ENCODE data around the gene C4orf50.

The C4orf50 gene

DNA sequence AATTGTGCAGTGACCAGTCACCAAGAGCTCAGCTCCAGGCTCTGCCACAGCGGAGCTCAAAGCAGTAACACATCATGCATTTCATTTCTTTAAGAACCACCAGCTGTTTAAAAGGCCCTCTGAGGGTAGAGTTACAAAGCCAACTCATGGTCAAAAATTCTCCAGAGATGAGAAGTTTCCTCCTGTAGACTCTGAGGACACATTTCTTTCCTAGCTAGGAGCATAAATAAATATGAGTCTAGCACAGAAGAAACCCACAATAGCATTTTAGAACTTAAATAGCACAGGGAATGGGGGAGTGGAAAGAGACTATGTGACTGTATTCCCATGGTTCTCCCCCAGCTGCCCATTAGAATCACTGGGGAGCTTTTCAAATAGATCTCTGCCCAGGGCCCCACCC is 118.8 kb downstream of the C4orf50 start:
- H3K4me3 ChIP-seq (ENCODE audit: low read depth, low read length) = no peak overlapping the region
- DNase-seq (ENCODE audit: low read depth) = no peak
- TF ChIP-seq, protein P1, sequence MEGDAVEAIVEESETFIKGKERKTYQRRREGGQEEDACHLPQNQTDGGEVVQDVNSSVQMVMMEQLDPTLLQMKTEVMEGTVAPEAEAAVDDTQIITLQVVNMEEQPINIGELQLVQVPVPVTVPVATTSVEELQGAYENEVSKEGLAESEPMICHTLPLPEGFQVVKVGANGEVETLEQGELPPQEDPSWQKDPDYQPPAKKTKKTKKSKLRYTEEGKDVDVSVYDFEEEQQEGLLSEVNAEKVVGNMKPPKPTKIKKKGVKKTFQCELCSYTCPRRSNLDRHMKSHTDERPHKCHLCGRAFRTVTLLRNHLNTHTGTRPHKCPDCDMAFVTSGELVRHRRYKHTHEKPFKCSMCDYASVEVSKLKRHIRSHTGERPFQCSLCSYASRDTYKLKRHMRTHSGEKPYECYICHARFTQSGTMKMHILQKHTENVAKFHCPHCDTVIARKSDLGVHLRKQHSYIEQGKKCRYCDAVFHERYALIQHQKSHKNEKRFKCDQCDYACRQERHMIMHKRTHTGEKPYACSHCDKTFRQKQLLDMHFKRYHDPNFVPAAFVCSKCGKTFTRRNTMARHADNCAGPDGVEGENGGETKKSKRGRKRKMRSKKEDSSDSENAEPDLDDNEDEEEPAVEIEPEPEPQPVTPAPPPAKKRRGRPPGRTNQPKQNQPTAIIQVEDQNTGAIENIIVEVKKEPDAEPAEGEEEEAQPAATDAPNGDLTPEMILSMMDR (IDR thresholded peaks at IDR 0.05; ENCODE audit: low read depth, low read length, missing control alignments) = no peak

GRCh38 chr4:5897674-5898073 is 120.6 kb downstream of the C4orf50 start:
- DNase-seq (ENCODE audit: low read depth) = no peak
- H3K4me3 ChIP-seq (ENCODE audit: low read depth, low read length) = no peak overlapping the region
- TF ChIP-seq, protein P1 (IDR thresholded peaks at IDR 0.05; ENCODE audit: low read depth, low read length, missing control alignments) = no peak

DNA sequence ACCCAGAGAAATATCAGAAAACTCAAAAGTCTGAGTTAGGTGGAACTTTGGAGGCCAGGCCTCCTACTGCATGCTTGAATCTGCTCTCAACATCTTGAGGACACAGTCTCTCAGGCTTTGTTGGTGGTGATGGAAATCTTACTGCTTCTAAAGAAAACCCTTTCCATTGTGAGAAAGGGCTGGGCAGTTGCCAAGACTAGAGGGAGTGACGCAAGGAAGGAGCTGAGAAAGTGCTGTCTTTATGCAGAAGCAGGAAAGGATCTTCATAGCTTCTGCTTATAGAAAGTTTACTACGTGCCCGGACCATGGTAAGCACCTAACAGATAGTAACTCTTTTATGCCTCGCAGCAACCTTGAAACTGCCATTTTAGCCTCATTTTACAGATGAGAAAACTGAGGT is 122.9 kb downstream of the C4orf50 start:
- no peak overlapping the region for H3K4me3 ChIP-seq (ENCODE audit: low read depth, low read length)
- no peak for DNase-seq (ENCODE audit: low read depth)
- TF ChIP-seq, protein P1 (IDR thresholded peaks at IDR 0.05; ENCODE audit: low read depth, low read length, missing control alignments) = no peak

DNA sequence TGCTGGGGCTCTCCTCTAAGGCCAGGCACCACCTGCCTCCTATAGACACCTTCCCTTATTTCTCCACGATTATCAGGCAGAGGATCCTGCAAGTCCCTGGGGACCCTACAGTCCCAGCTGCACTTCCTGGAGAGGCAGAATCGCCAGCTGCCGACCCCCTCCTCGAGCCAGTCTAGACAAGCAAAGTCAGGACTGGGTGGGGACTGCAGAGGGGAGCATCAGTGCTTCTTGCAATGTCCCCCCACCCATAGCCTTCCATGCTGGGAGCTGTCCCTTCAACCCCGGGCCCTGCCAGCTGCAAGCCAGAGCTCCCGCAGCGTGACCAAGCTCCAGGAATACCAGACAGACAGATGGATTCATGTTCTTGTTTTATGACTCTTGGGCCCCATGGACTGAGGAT is 124.0 kb downstream of the C4orf50 start:
- no peak for DNase-seq (ENCODE audit: low read depth)
- TF ChIP-seq, protein P1 (IDR thresholded peaks at IDR 0.05; ENCODE audit: low read depth, low read length, missing control alignments) = no peak

DNA sequence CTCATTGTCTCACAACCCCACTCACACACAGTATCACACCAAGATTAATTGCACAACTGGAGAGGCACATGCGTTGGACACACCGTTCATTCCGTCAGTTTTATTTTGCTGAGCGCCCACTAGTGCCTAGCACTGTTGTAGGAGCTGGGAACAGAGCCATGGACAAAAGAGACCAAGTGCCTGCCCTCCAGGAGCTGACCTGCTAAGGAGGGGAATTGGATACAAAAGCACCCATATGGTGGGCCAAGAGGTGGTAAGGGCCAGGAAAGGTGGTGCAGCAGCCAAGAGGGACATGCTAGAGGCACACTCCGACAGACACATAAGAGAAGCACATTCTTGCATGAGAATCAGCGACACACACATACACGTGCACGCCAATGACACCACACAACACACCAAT is 124.6 kb downstream of the C4orf50 start:
- DNase-seq (ENCODE audit: low read depth) = no peak
- TF ChIP-seq, protein P1 (IDR thresholded peaks at IDR 0.05; ENCODE audit: low read depth, low read length, missing control alignments) = no peak
- no peak overlapping the region for H3K4me3 ChIP-seq (ENCODE audit: low read depth, low read length)

More for the DNA sequence above, 124.0 kb downstream of the C4orf50 start:
- no peak overlapping the region for H3K4me3 ChIP-seq (ENCODE audit: low read depth, low read length)

DNA sequence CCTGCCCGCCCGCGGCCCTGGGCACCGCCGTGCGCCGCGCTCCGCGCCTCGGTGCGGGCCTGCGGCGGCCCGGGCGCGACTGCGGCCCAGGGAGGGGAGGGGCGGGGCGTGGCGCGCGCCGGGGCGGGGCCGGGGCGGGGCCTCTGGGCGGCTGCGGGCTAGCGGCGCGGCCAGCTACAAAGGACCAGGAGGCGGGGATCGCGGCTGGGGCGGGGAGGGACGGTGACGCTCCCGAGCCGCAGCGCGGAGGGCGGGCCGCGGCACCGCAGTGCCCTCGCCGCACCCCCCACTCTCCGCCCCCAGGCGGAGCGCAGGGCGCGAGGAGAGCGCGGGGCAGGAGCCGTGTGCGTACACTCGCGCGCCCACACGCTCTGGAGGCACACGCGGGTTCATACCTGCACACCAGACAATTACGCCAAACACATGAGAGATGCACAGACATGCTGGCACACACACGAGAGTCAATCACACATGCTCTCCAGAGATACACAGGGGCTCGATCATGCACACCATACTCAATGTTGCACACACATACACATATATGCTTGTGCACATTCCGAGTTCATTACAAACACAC is 125.1 kb downstream of the C4orf50 start, which contains the start of gene CRMP1:
Gene CRMP1, minus strand, starts transcription at position 83 of the 577 bp plus-strand sequence. CDS start 117 bp downstream, outside the sequence.
- TF ChIP-seq, protein P1 (IDR thresholded peaks at IDR 0.05; ENCODE audit: low read depth, low read length, missing control alignments) = no peak
- DNase-seq (ENCODE audit: low read depth) = no peak
- no peak within 1 kb of the TSS for H3K4me3 ChIP-seq (ENCODE audit: low read depth, low read length)

All from GM12864 (cell line).